Thoracic aorta (tissue), 2 donors: Measurements from ENCODE around the gene GGA3. TPM values are rescaled to one million over a fixed set of nuclear protein-coding genes. Genes with fewer than 3 reads are reported as not detected.

Experiments
- ATAC-seq: fragments of 150-250 bp; one replicate; pipeline ENCODE4 v1.8.0; 2017; ENCODE audit warnings: low read depth; ENCODE audit not compliant: insufficient number of reproducible peaks, low FRiP score
- DNase-seq: peaks from one replicate; pipeline ENCODE4 v3.0.0-alpha.2; 2020; ENCODE audit warnings: low spot score
- H3K27ac ChIP-seq, 2 donors: fragments of 200-600 bp; sonication (generic); 1 replicate in 1 of 2; 2 replicates in 1 of 2; pipeline ENCODE4 v1.5.1; 2016; ENCODE audit warnings: mild to moderate bottlenecking in 2 of 2, moderate library complexity in 2 of 2
- H3K27me3 ChIP-seq: fragments of 200-600 bp; sonication (generic); replicated peaks from 2 replicates; pipeline ENCODE4 v1.6.0; 2016; ENCODE audit warnings: mild to moderate bottlenecking; ENCODE audit not compliant: insufficient read depth
- H3K36me3 ChIP-seq: fragments of 200-600 bp; sonication (generic); one replicate; pipeline ENCODE4 v1.5.1; 2016
- H3K4me1 ChIP-seq, 2 donors: fragments of 200-600 bp; sonication (generic); 1 replicate in 1 of 2; 2 replicates in 1 of 2; pipeline versions ENCODE4 v1.5.1 to v1.6.0; 2016; ENCODE audit warnings: low read depth in 2 of 2, mild to moderate bottlenecking in 1 of 2; ENCODE audit not compliant: control insufficient read depth in 1 of 2
- H3K4me3 ChIP-seq: fragments of 200-600 bp; sonication (generic); 2 replicates; pipeline ENCODE4 v1.5.1; 2016; ENCODE audit warnings: mild to moderate bottlenecking
- H3K9me3 ChIP-seq: fragments of 200-600 bp; sonication (generic); 2 replicates; pipeline ENCODE4 v1.5.1; 2016
- CTCF ChIP-seq: fragments of 200-600 bp; sonication (generic); IDR thresholded peaks from one replicate; pipeline ENCODE4 v1.5.1; 2019; ENCODE audit warnings: antibody characterized with exemption
- total RNA-seq, 2 donors: library from RNA; depleted of rRNA; stranded (reverse); fragments of >200 nt; gene quantifications; one replicate each; pipeline versions ENCODE4 v1.1.0 to v1.2.3, GENCODE V29; 2016

The GGA3 gene
- total RNA-seq, 2 donors from 2014 or later, result 33.3 to 41.9 TPM

- Histone ChIP-seq H3K4me1 (no peaks in the 10 kb centered on the region), H3K27me3 (no peaks in the 10 kb centered on the region), H3K9me3 (no peaks in the 10 kb centered on the region), H3K27ac (no peak overlapping the region), H3K4me3 (no peak overlapping the region), H3K36me3 (peaks cover 88% of the 10 kb centered on the region)
- ATAC-seq, result no peak
- no peak for TF ChIP-seq CTCF
- DNase-seq, result no peak
These were observed 19.9 kb downstream of the GGA3 start for GRCh38 chr17:75241502-75241901.

- no peak for ATAC-seq
- Histone ChIP-seq H3K27me3 (no peaks in the 10 kb centered on the region), H3K36me3 (peaks cover 89% of the 10 kb centered on the region), H3K9me3 (no peaks in the 10 kb centered on the region), H3K27ac (no peak overlapping the region), H3K4me1 (no peaks in the 10 kb centered on the region), H3K4me3 (no peak overlapping the region)
- no peak for DNase-seq
- no peak for TF ChIP-seq CTCF
These were observed 20.3 kb downstream of the GGA3 start for GRCh38 chr17:75241143-75241430.

GRCh38 chr17:75240394-75241142 lies 20.8 kb downstream of the GGA3 start:
- Histone ChIP-seq H3K4me3 (no peak overlapping the region), H3K9me3 (no peaks in the 10 kb centered on the region), H3K4me1 (no peaks in the 10 kb centered on the region), H3K27ac (no peak overlapping the region), H3K27me3 (no peaks in the 10 kb centered on the region), H3K36me3 (peaks cover 87% of the 10 kb centered on the region)
- no peak for ATAC-seq
- peak; percentile 15 for TF ChIP-seq CTCF
- no peak for DNase-seq

GRCh38 chr17:75239778-75240393 lies 21.5 kb downstream of the GGA3 start:
- H3K36me3 ChIP-seq, result peaks cover 87% of the 10 kb centered on the region

GRCh38 chr17:75239214-75239613 lies 22.2 kb downstream of the GGA3 start:
- TF ChIP-seq CTCF, result no peak
- DNase-seq (no peak), ATAC-seq (no peak)
- Histone ChIP-seq H3K9me3 (no peaks in the 10 kb centered on the region), H3K36me3 (peaks cover 85% of the 10 kb centered on the region), H3K4me1 (no peaks in the 10 kb centered on the region), H3K27me3 (no peaks in the 10 kb centered on the region), H3K4me3 (no peak overlapping the region), H3K27ac (no peak overlapping the region)

More at GRCh38 chr17:75239778-75240393, 21.5 kb downstream of the GGA3 start:
- no peak for TF ChIP-seq CTCF
- no peak overlapping the region for H3K4me3 ChIP-seq
- no peaks in the 10 kb centered on the region for H3K27me3 ChIP-seq
- DNase-seq (no peak), ATAC-seq (no peak)
- H3K27ac ChIP-seq, result no peak overlapping the region
- no peaks in the 10 kb centered on the region for H3K9me3 ChIP-seq
- no peaks in the 10 kb centered on the region for H3K4me1 ChIP-seq
